SK-N-MC (cell line): Measurements from ENCODE around the gene TNFSF10.

Source experiments
- EZH2 ChIP-seq: fragments of 200-600 bp; sonication (generic); IDR thresholded peaks from one replicate; pipeline ENCODE4 v1.6.1; 2017; ENCODE audit warnings: antibody characterized with exemption
- FOXP2 ChIP-seq: optimal IDR thresholded peaks from 2 replicates; pipeline ENCODE3; 2011; ENCODE audit warnings: mild to moderate bottlenecking, moderate library complexity; ENCODE audit not compliant: insufficient read depth; ENCODE audit errors: extremely low read length, control extremely low read depth
- POLR2AphosphoS5 ChIP-seq: IDR thresholded peaks from 2 replicates; pipeline ENCODE4 v1.6.1; 2012; ENCODE audit warnings: mild to moderate bottlenecking, low read depth, low read length, borderline replicate concordance

GRCh38 chr3:172540049-172540448, 16.8 kb upstream of the TNFSF10 start:
- no peak for TF ChIP-seq POLR2AphosphoS5
- TF ChIP-seq EZH2 = no peak
- no peak for TF ChIP-seq FOXP2
